Tibial nerve (tissue), 4 donors: ENCODE results near the gene DTNB. TPM values are rescaled to one million over a fixed set of nuclear protein-coding genes. Genes with fewer than 3 reads are reported as not detected.
A peak's percentile ranks its signal among the peaks of the same experiment; 100 is the strongest.
"Not testable (repeated sequence)": the region's sequence is repeated elsewhere in the genome, so short reads cannot be mapped to it uniquely, and the experiment has no call there.

Experiments used
- DNase-seq, 2 donors: peaks; one replicate each; pipeline ENCODE4 v3.0.0-alpha.2; 2019; ENCODE audit warnings: low spot score in 2 of 2
- H3K27ac ChIP-seq, 4 donors: fragments of 200-600 bp; sonication (generic) in 3 of 4; one replicate each; pipeline ENCODE4 v1.5.1; 2017 to 2019; ENCODE audit warnings: mild to moderate bottlenecking in 1 of 4
- H3K27me3 ChIP-seq, 2 donors: fragments of 200-600 bp; sonication (generic) in 1 of 2; one replicate each; pipeline versions ENCODE4 v1.5.1 to v1.6.0; 2017 to 2019
- H3K36me3 ChIP-seq, 3 donors: fragments of 200-600 bp; sonication (generic); one replicate each; pipeline ENCODE4 v1.5.1; 2018 to 2019
- H3K4me1 ChIP-seq, 4 donors: fragments of 200-600 bp; sonication (generic) in 3 of 4; one replicate each; pipeline ENCODE4 v1.5.1; 2017 to 2019
- H3K4me3 ChIP-seq, 4 donors: fragments of 200-600 bp; sonication (generic) in 3 of 4; one replicate each; pipeline ENCODE4 v1.5.1; 2017 to 2019; ENCODE audit warnings: mild to moderate bottlenecking in 1 of 4, moderate library complexity in 1 of 4
- H3K9me3 ChIP-seq, 4 donors: fragments of 200-600 bp; sonication (generic) in 3 of 4; one replicate each; pipeline ENCODE4 v1.5.1; 2017 to 2019
- CTCF ChIP-seq, 5 experiments: fragments of 200-600 bp in 3 of 5; fragments of 450-650 bp in 2 of 5; sonication (generic) in 3 of 5; IDR thresholded peaks; one replicate each; pipeline ENCODE4 v1.5.1; 2016 to 2019; ENCODE audit warnings: antibody characterized with exemption in 5 of 5, mild to moderate bottlenecking in 3 of 5, moderate library complexity in 2 of 5
- EP300 ChIP-seq, 2 donors: sonication (generic); formaldehyde crosslinking; IDR thresholded peaks; one replicate each; pipeline ENCODE4 v1.6.1; 2017; ENCODE audit warnings: antibody characterized with exemption in 2 of 2, mild to moderate bottlenecking in 1 of 2
- POLR2A ChIP-seq, 2 donors: fragments of 450-650 bp; IDR thresholded peaks; one replicate each; pipeline ENCODE4 v1.6.1; 2017; ENCODE audit warnings: antibody characterized with exemption in 2 of 2, mild to moderate bottlenecking in 2 of 2, moderate library complexity in 2 of 2
- WGBS, 2 donors: methylation state at CpG; one replicate each; pipeline ENCODE4 v1.1.5; 2018; 5-methylcytosine and 5-hydroxymethylcytosine counted together
- total RNA-seq, 4 donors: library from RNA; depleted of rRNA; stranded (reverse); fragments of >200 nt; gene quantifications; one replicate each; pipeline ENCODE4 v1.1.0, GENCODE V29; 2016

Gene DTNB
- total RNA-seq, 4 donors from 2014 or later, result 9.4 to 18.6 (median 13.1) TPM

- Histone ChIP-seq H3K36me3 (no peaks in the 10 kb centered on the region), H3K4me1 (peaks cover 0 to 3% (median 0%) of the 10 kb centered on the region in 4 donors), H3K9me3 (no peaks in the 10 kb centered on the region), H3K27ac (no peak overlapping the region), H3K27me3 (no peaks in the 10 kb centered on the region), H3K4me3 (peak overlapping the region in 2 of 4 donors; percentile 9 to 18)
- DNase-seq, result peak in 1 of 2 donors; percentile 5
- TF ChIP-seq POLR2A (IDR thresholded peaks at IDR 0.05) (no peak), EP300 (IDR thresholded peaks at IDR 0.05) (no peak), CTCF (IDR thresholded peaks at IDR 0.05) (no peak)
- WGBS, 2 donors, result 31 to 37% methylated on average over 12 of the region's 12 CpGs
These were observed 38.4 kb upstream of the DTNB start for GRCh38 chr2:25711675-25712354.

- no peak for DNase-seq
- Histone ChIP-seq H3K9me3 (no peaks in the 10 kb centered on the region), H3K4me1 (peaks cover 0 to 3% (median 0%) of the 10 kb centered on the region in 4 donors), H3K4me3 (no peak overlapping the region), H3K36me3 (no peaks in the 10 kb centered on the region), H3K27ac (no peak overlapping the region), H3K27me3 (no peaks in the 10 kb centered on the region)
- 78% methylated on average over 3 of the region's 3 CpGs for WGBS, 2 donors
- TF ChIP-seq CTCF (IDR thresholded peaks at IDR 0.05) (no peak), EP300 (IDR thresholded peaks at IDR 0.05) (no peak), POLR2A (IDR thresholded peaks at IDR 0.05) (no peak)
These were observed 37.4 kb upstream of the DTNB start for GRCh38 chr2:25710750-25711149.

GRCh38 chr2:25709349-25709748, 36.0 kb upstream of the DTNB start:
- Histone ChIP-seq H3K36me3 (no peaks in the 10 kb centered on the region), H3K27me3 (no peaks in the 10 kb centered on the region), H3K4me1 (peaks cover 0 to 3% (median 0%) of the 10 kb centered on the region in 4 donors), H3K4me3 (no peak overlapping the region), H3K9me3 (no peaks in the 10 kb centered on the region), H3K27ac (no peak overlapping the region)
- DNase-seq, result no peak
- TF ChIP-seq CTCF (IDR thresholded peaks at IDR 0.05), result no peak
- no peak for TF ChIP-seq EP300 (IDR thresholded peaks at IDR 0.05)
- TF ChIP-seq POLR2A (IDR thresholded peaks at IDR 0.05), result no peak
- WGBS, 2 donors, result 87 to 88% methylated on average over 2 of the region's 2 CpGs

- Histone ChIP-seq H3K36me3 (no peaks in the 10 kb centered on the region), H3K27me3 (no peaks in the 10 kb centered on the region), H3K9me3 (no peaks in the 10 kb centered on the region), H3K4me1 (peaks cover 0 to 3% (median 0%) of the 10 kb centered on the region in 4 donors), H3K4me3 (no peak overlapping the region), H3K27ac (no peak overlapping the region)
- 44 to 49% methylated on average over 5 of the region's 5 CpGs for WGBS, 2 donors
- no peak for DNase-seq
- TF ChIP-seq CTCF (IDR thresholded peaks at IDR 0.05) (no peak), EP300 (IDR thresholded peaks at IDR 0.05) (no peak), POLR2A (IDR thresholded peaks at IDR 0.05) (no peak)
These were observed 34.7 kb upstream of the DTNB start for GRCh38 chr2:25707927-25708590.

GRCh38 chr2:25705575-25705974, 32.2 kb upstream of the DTNB start:
- not testable (repeated sequence) for H3K27ac ChIP-seq, H3K4me3 ChIP-seq, H3K4me1 ChIP-seq, H3K36me3 ChIP-seq, H3K9me3 ChIP-seq, DNase-seq, H3K27me3 ChIP-seq
- WGBS, 2 donors, result 96 to 98% methylated on average over 25 to 28 of the region's 33 CpGs
